ENCODE measurements around the gene SEMA3C.

DNA sequence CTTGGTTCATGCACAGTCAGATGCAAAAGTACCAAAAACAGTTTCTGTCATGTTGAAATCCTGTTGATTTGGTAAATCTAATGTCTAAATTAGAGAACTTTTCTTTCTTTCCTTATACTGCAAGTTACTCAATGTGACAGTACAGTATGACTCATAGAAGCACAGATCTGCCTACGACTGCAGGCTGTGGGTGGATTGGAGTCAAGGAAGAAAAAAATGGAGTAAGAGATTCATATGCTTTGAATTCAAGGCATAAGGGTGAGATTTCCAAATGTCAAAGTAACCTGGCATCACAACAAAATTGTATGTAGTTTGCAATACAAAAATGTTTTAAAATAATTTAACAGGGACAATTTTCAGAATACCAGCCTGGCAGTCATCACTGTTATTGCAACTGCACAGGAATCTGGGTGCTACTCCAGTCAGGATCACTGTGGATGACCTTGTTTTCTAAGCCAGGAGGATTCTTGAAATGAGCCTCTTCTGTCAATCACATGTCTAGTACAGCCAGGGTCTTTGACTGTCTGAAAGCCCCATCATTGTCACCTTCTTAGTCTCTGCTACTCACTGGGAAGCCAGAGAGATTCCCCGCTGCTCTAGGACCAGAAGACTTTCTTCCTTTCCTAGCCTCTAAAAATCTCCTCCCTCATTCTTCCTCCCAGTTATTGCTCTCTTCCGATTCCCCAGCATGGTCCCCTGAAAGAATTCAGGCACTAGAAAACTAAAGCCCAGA lies 196.8 kb downstream of the SEMA3C start:
- TF ChIP-seq, protein P1, sequence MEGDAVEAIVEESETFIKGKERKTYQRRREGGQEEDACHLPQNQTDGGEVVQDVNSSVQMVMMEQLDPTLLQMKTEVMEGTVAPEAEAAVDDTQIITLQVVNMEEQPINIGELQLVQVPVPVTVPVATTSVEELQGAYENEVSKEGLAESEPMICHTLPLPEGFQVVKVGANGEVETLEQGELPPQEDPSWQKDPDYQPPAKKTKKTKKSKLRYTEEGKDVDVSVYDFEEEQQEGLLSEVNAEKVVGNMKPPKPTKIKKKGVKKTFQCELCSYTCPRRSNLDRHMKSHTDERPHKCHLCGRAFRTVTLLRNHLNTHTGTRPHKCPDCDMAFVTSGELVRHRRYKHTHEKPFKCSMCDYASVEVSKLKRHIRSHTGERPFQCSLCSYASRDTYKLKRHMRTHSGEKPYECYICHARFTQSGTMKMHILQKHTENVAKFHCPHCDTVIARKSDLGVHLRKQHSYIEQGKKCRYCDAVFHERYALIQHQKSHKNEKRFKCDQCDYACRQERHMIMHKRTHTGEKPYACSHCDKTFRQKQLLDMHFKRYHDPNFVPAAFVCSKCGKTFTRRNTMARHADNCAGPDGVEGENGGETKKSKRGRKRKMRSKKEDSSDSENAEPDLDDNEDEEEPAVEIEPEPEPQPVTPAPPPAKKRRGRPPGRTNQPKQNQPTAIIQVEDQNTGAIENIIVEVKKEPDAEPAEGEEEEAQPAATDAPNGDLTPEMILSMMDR (IDR thresholded peaks at IDR 0.05) = no peak
- TF ChIP-seq POLR2AphosphoS5 (IDR thresholded peaks at IDR 0.05; ENCODE audit: insufficient read depth in 1 of 2, low read depth in 1 of 2) = peak in 1 of 2 donors; percentile 55
- no peak for TF ChIP-seq POLR2A (IDR thresholded peaks at IDR 0.05)
